Peyer's patch (tissue), 4 donors: ENCODE measurements around the gene SIGLEC12. TPM values are rescaled to one million over a fixed set of nuclear protein-coding genes. Genes with fewer than 3 reads are reported as not detected.
"Not testable (repeated sequence)": the region's sequence is repeated elsewhere in the genome, so short reads cannot be mapped to it uniquely, and the experiment has no call there.

Source experiments
- DNase-seq, 3 donors: peaks; one replicate each; pipeline ENCODE4 v3.0.0-alpha.2; 2017 to 2019
- H3K27ac ChIP-seq, 4 donors: fragments of 200-600 bp; sonication (generic); one replicate each; pipeline ENCODE4 v1.5.1; 2016 to 2019
- H3K27me3 ChIP-seq, 2 donors: fragments of 200-600 bp; sonication (generic); one replicate each; pipeline ENCODE4 v1.5.1; 2019
- H3K36me3 ChIP-seq, 3 donors: fragments of 200-600 bp; sonication (generic); one replicate each; pipeline ENCODE4 v1.5.1; 2016 to 2019
- H3K4me1 ChIP-seq, 4 donors: fragments of 200-600 bp; sonication (generic); one replicate each; pipeline ENCODE4 v1.5.1; 2016 to 2019
- H3K4me3 ChIP-seq, 4 donors: fragments of 200-600 bp; sonication (generic); 1 replicate in 3 of 4; 2 replicates in 1 of 4; pipeline ENCODE4 v1.5.1; 2016 to 2019; ENCODE audit warnings: mild to moderate bottlenecking in 1 of 4
- H3K9me3 ChIP-seq, 4 donors: fragments of 200-600 bp; sonication (generic); one replicate each; pipeline ENCODE4 v1.5.1; 2016 to 2019; ENCODE audit warnings: mild to moderate bottlenecking in 1 of 4
- POLR2A ChIP-seq, 2 donors: fragments of 450-650 bp; IDR thresholded peaks; one replicate each; pipeline ENCODE4 v1.5.1; 2017; ENCODE audit warnings: antibody characterized with exemption in 2 of 2, mild to moderate bottlenecking in 2 of 2, moderate library complexity in 2 of 2
- small RNA-seq, 2 donors: library from RNA; depleted of rRNA; stranded (forward); fragments of <200 nt; gene quantifications; one replicate each; pipeline ENCODE3, GENCODE V24; 2016
- total RNA-seq, 4 donors: library from RNA; depleted of rRNA; stranded (reverse); fragments of >200 nt; gene quantifications; one replicate each; pipeline ENCODE4 v1.1.0, GENCODE V29; 2016
- TF ChIP-seq, protein P1 (sequence below), 6 experiments: fragments of 450-650 bp in 4 of 6; fragments of 200-600 bp in 2 of 6; sonication (generic) in 1 of 6; IDR thresholded peaks; one replicate each; pipeline ENCODE4 v1.5.1; 2017 to 2019; ENCODE audit warnings: antibody characterized with exemption in 6 of 6, mild to moderate bottlenecking in 3 of 6, moderate library complexity in 1 of 6

SIGLEC12 gene
- total RNA-seq, 4 donors from 2014 or later, result 2.5 to 3.3 TPM; not detected in 2

DNA sequence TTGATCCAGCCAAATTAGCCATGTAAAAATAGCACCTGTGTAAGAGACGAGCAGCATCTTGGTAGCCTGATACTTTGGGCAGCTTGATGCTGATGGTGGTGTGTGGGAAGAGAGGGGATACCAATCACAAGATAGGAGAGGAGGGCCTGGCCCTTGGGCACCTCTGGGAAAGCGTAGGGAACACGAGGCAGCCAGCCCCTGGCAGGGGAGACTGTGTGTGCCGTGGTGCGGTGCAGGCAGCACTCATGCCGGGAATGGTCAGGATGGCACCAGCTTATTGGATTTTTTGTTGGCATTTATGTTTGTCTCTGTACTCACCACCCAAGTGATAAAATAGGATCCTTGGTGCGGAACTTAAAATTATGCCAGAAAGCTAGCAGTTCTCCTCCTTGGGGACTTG is 53.6 kb downstream of the SIGLEC12 start:
- Histone ChIP-seq H3K36me3 (no peaks in the 10 kb centered on the region), H3K4me3 (no peak overlapping the region), H3K27me3 (no peaks in the 10 kb centered on the region), H3K27ac (no peak overlapping the region), H3K9me3 (no peaks in the 10 kb centered on the region), H3K4me1 (no peaks in the 10 kb centered on the region)
- DNase-seq, result no peak
- TF ChIP-seq, protein P1, sequence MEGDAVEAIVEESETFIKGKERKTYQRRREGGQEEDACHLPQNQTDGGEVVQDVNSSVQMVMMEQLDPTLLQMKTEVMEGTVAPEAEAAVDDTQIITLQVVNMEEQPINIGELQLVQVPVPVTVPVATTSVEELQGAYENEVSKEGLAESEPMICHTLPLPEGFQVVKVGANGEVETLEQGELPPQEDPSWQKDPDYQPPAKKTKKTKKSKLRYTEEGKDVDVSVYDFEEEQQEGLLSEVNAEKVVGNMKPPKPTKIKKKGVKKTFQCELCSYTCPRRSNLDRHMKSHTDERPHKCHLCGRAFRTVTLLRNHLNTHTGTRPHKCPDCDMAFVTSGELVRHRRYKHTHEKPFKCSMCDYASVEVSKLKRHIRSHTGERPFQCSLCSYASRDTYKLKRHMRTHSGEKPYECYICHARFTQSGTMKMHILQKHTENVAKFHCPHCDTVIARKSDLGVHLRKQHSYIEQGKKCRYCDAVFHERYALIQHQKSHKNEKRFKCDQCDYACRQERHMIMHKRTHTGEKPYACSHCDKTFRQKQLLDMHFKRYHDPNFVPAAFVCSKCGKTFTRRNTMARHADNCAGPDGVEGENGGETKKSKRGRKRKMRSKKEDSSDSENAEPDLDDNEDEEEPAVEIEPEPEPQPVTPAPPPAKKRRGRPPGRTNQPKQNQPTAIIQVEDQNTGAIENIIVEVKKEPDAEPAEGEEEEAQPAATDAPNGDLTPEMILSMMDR (IDR thresholded peaks at IDR 0.05), result no peak
- TF ChIP-seq POLR2A (IDR thresholded peaks at IDR 0.05), result no peak

DNA sequence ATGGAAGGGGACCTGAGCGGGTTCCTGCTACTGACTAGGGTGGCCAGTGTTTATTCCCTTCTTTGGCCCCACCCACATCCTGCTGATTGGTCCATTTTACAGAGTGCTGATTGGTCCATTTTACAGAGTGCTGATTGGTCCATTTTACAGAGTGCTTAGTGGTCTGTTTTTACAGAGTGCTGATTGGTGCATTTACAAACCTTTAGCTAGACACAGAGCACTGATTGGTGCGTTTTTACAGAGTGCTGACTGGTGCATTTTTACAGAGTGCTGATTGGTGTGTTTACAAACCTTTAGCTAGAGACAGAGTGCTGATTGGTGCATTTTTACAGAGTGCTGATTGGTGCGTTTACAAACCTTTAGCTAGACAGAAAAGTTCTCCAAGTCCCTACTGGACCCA is 54.1 kb downstream of the SIGLEC12 start:
- not testable (repeated sequence) for H3K36me3 ChIP-seq, H3K4me3 ChIP-seq, H3K4me1 ChIP-seq, H3K27ac ChIP-seq, H3K27me3 ChIP-seq, DNase-seq, H3K9me3 ChIP-seq

DNA sequence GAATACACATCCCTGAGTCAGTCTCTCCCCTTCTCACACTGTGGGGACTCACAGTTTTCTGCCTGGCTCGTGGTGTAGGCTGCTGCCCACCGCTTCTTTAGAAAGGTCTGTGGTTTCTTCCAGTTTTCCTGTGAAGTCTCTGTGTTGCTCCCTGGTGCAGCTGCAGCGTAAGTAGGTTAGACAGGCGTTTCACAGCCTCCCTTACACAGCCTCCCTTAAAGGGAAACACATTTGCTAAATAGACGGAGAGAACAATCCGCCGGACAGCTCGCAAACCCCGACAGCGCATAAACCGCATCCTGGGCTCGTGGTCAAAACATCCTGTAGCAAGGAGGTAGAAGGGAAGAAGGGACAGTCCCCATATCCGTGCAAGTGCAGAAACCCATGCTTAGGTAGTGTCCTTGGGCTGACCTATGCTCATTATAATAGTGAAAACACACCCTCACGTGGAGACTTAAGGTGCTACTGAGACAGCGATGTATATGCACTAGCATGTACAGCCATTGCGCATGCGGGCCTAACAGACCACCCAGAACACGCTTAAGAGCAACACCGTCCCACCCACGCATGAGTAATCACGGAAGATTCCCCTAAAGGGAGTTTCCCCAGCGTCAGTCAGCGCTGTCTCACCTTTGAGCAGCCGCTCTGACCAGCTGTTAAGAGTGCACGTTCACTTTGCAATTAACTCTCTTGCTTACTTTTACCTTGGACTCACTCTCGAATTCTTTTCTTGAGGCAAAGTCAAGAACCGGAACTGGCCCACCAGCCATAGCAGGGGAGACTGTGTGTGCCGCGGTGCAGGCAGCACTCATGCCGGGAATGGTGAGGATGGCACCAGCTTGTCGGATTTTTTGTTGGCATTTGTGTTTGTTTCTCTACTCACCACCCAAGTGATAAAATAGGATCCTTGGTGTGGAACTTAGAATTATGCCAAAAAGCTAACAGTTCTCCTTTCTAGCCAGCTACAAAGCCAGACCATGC is 59.9 kb downstream of the SIGLEC12 start:
- DNase-seq, result peak in 2 of 3 donors; percentile 93 to 96
- H3K36me3 ChIP-seq, result no peaks in the 10 kb centered on the region
- H3K27me3 ChIP-seq, result no peaks in the 10 kb centered on the region
- H3K4me1 ChIP-seq, result peaks cover 0 to 10% (median 6%) of the 10 kb centered on the region in 4 donors
- peak overlapping the region in 3 of 4 donors; percentile 30 to 69 (median 31) for H3K27ac ChIP-seq
- TF ChIP-seq POLR2A (IDR thresholded peaks at IDR 0.05), result no peak
- TF ChIP-seq, protein P1 (IDR thresholded peaks at IDR 0.05), result no peak
- peak overlapping the region in 3 of 4 donors; percentile 1 to 17 (median 6) for H3K4me3 ChIP-seq
- no peaks in the 10 kb centered on the region for H3K9me3 ChIP-seq

Small RNA genes lying within 50 kb of the gene (small RNA-seq; reads per million reads assigned to genes)
- gene AC020914.3 (0 reads per million in 2 donors), gene AC020914.5 (0 reads per million in 2 donors)

Other genes starting within 250 kb of the SIGLEC12 start
- not detected for gene IGLON5, start 190.2 kb downstream of the SIGLEC12 start, total RNA-seq
- gene VSIG10L, start 159.7 kb downstream of the SIGLEC12 start, total RNA-seq, result 1 to 10 TPM in 3 of 4 donors, not detected in 1; 2.5 to 6.5 (median 5.2) TPM
- gene ETFB, start 135.4 kb downstream of the SIGLEC12 start, total RNA-seq, result 100 to 1,000 TPM; 125 to 305 (median 154) TPM
- gene CLDND2, start 132.8 kb downstream of the SIGLEC12 start, total RNA-seq, result not detected
- 1 to 10 TPM in 2 of 4 donors, not detected in 2; 1.2 to 1.8 TPM for gene NKG7, start 129.1 kb downstream of the SIGLEC12 start, total RNA-seq
- not detected for gene LIM2, start 113.8 kb downstream of the SIGLEC12 start, total RNA-seq
- not detected for gene C19orf84, start 111.2 kb downstream of the SIGLEC12 start, total RNA-seq
- gene SIGLEC10, start 84.2 kb downstream of the SIGLEC12 start, total RNA-seq, result 10 to 100 TPM in 1 of 4 donors, 1 to 10 TPM in 2, under 1 TPM in 1; 0.53 to 35.5 (median 3.0) TPM
- gene SIGLEC8, start 43.3 kb downstream of the SIGLEC12 start, total RNA-seq, result 10 to 100 TPM in 1 of 4 donors, under 1 TPM in 3; 0.18 to 13.2 (median 0.52) TPM
- gene CEACAM18, start 23.3 kb downstream of the SIGLEC12 start, total RNA-seq, result 1 to 10 TPM; 2.4 to 4.4 (median 2.5) TPM
- gene SIGLEC6, start 29.9 kb upstream of the SIGLEC12 start, total RNA-seq, result 10 to 100 TPM in 1 of 4 donors, 1 to 10 TPM in 2, not detected in 1; 2.7 to 19.8 (median 6.8) TPM
- gene ZNF175, start 69.5 kb upstream of the SIGLEC12 start, total RNA-seq, result 10 to 100 TPM; 11.9 to 27.2 (median 16.0) TPM
- 1 to 10 TPM in 1 of 4 donors, under 1 TPM in 1, not detected in 2; 0.57 to 9.1 TPM for gene SIGLEC5, start 128.6 kb upstream of the SIGLEC12 start, total RNA-seq
- gene SIGLEC14, start 145.0 kb upstream of the SIGLEC12 start, total RNA-seq, result 10 to 100 TPM in 1 of 4 donors, under 1 TPM in 1, not detected in 2; 0.95 to 12.4 TPM
- 10 to 100 TPM in 3 of 4 donors, 1 to 10 TPM in 1; 3.0 to 29.7 (median 11.6) TPM for gene SPACA6, start 191.5 kb upstream of the SIGLEC12 start, total RNA-seq
- under 1 TPM in 1 of 4 donors, not detected in 3; 0.54 TPM for gene HAS1, start 222.2 kb upstream of the SIGLEC12 start, total RNA-seq